ENCODE measurements around the gene KCNK18.

Gene KCNK18

DNA sequence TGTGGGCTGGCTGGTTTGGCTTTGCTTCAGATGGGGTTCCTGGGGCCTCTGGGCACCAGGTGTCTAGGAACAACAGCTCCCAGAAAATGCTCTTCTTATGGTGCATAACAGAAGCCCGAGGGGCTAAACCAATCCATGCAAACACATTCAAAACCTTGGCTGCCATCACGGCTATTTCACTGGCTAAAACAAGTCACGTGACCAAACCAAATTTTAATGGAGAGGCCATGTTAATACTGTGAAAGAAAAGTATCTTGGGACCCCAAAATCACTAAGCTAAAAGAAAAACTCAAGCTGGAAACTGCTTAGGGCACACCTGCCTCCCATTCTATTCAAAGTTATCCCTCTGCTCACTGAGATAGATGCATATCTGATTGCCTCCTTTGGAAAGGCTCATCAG is 19.1 kb upstream of the KCNK18 start:
- TF ChIP-seq POLR2AphosphoS5 (IDR thresholded peaks at IDR 0.05; ENCODE audit: low read depth, low read length) (no peak), REST (IDR thresholded peaks at IDR 0.05; ENCODE audit: insufficient read depth in 1 of 2, low read depth in 2 of 2, low read length in 2 of 2) (no peak), SIN3A (IDR thresholded peaks at IDR 0.05; ENCODE audit: borderline replicate concordance, insufficient read depth, low read length) (no peak), FOXP2 (optimal IDR thresholded peaks at IDR 0.05; ENCODE audit: borderline replicate concordance, extremely low read depth, extremely low read length, insufficient read depth) (no peak), TAF1 (IDR thresholded peaks at IDR 0.05; ENCODE audit: borderline replicate concordance, insufficient read depth, low read length) (no peak)

DNA sequence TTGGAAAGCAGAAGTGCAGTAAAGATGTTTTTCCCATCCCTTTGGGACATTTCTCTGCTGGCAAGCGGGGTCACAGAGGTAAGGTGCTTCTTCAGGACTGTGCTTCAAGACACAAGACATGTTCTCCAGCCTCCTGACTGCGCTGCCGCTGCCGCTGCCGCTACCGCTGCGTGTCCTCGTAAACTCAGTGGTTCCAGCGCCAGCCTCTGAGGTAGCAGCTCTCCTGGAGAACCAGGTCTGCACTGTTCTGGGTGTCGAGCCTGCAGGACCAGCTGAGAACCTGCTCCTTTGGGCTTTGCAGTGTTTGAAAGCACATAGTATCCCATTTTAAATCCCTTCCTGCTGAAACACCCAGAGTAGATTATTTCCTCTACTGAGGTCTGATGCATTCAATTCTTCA is 13.0 kb upstream of the KCNK18 start:
- TF ChIP-seq POLR2AphosphoS5 (IDR thresholded peaks at IDR 0.05; ENCODE audit: low read depth, low read length) (no peak), FOXP2 (optimal IDR thresholded peaks at IDR 0.05; ENCODE audit: borderline replicate concordance, extremely low read depth, extremely low read length, insufficient read depth) (no peak), SIN3A (IDR thresholded peaks at IDR 0.05; ENCODE audit: borderline replicate concordance, insufficient read depth, low read length) (no peak), REST (IDR thresholded peaks at IDR 0.05; ENCODE audit: insufficient read depth in 1 of 2, low read depth in 2 of 2, low read length in 2 of 2) (no peak), TAF1 (IDR thresholded peaks at IDR 0.05; ENCODE audit: borderline replicate concordance, insufficient read depth, low read length) (no peak)

DNA sequence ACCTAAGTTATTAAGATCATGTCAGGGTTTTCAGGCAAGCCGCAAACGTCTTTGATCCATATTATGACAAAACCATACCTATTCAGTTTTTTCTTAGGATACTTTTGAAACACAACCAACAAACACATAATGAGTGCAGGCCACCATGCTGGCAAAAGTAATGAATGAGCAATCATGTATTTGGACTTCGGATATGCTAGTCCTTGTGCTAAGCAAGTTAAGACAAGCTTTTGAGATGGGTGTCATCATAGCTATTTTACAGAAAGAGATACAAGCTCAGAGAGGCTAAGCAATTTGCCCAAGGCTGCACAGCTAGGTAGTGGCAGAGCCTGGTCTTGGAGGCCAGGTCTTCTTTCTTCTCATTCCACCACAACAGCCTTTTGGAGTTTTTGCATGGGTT is 12.5 kb upstream of the KCNK18 start:
- no peak for TF ChIP-seq SIN3A (IDR thresholded peaks at IDR 0.05; ENCODE audit: borderline replicate concordance, insufficient read depth, low read length)
- no peak for TF ChIP-seq TAF1 (IDR thresholded peaks at IDR 0.05; ENCODE audit: borderline replicate concordance, insufficient read depth, low read length)
- no peak for TF ChIP-seq REST (IDR thresholded peaks at IDR 0.05; ENCODE audit: insufficient read depth in 1 of 2, low read depth in 2 of 2, low read length in 2 of 2)
- TF ChIP-seq POLR2AphosphoS5 (IDR thresholded peaks at IDR 0.05; ENCODE audit: low read depth, low read length), result no peak
- TF ChIP-seq FOXP2 (optimal IDR thresholded peaks at IDR 0.05; ENCODE audit: borderline replicate concordance, extremely low read depth, extremely low read length, insufficient read depth), result no peak

- TF ChIP-seq TAF1 (IDR thresholded peaks at IDR 0.05; ENCODE audit: borderline replicate concordance, insufficient read depth, low read length), result no peak
- TF ChIP-seq FOXP2 (optimal IDR thresholded peaks at IDR 0.05; ENCODE audit: borderline replicate concordance, extremely low read depth, extremely low read length, insufficient read depth), result no peak
- no peak for TF ChIP-seq POLR2AphosphoS5 (IDR thresholded peaks at IDR 0.05; ENCODE audit: low read depth, low read length)
- TF ChIP-seq SIN3A (IDR thresholded peaks at IDR 0.05; ENCODE audit: borderline replicate concordance, insufficient read depth, low read length), result no peak
- TF ChIP-seq REST (IDR thresholded peaks at IDR 0.05; ENCODE audit: insufficient read depth in 1 of 2, low read depth in 2 of 2, low read length in 2 of 2), result no peak
These were observed 10.3 kb upstream of the KCNK18 start for GRCh38 chr10:117186832-117187615.
